ENCODE data around the gene DGCR8. TPM values are rescaled to one million over a fixed set of nuclear protein-coding genes. Genes with fewer than 3 reads are reported as not detected.

Gene DGCR8
- total and polyA plus RNA-seq, 9 donors = 27.1 to 48.7 (median 38.4) TPM

- DNase-seq = no peak
- WGBS (ENCODE audit: insufficient coverage) = 83% methylated on average over 2 of the region's 3 CpGs
- H3K9me3 ChIP-seq (replicated peaks; ENCODE audit: control insufficient read depth, low read depth, low read length) = no peaks in the 10 kb centered on the region
- no peak overlapping the region for H3K27ac ChIP-seq (ENCODE audit: low read length)
- no peaks in the 10 kb centered on the region for H3K27me3 ChIP-seq (ENCODE audit: control insufficient read depth, insufficient read depth, low read length)
- H3K4me1 ChIP-seq (ENCODE audit: control insufficient read depth, insufficient read depth, low read length) = peaks cover 23% of the 10 kb centered on the region
- no peak overlapping the region for H3K4me3 ChIP-seq (ENCODE audit: low read length)
- peaks cover 9% of the 10 kb centered on the region for H3K36me3 ChIP-seq (ENCODE audit: control insufficient read depth, insufficient read depth, low read length)
These were observed 42.6 kb upstream of the DGCR8 start for GRCh38 chr22:20037419-20037818.

DNA sequence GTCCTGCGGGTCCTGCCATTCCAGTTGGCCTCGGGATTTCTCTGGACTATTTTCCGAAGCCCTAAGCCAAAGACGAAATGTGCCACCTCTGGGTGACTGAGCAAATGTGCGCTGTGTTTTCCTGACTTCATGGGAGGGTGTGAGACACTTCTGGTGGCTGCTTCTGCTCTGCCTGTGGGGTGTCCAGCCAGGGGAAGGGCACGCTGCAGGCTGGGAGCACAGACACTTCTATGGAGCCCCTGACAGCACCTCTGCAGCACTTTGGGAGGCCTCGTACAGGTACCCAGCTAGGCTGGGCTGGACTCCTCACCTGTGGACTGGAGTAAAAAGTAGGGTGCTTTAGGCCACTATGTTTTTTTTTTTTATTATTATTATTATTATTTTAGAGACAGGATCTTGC is 41.5 kb upstream of the DGCR8 start:
- Histone ChIP-seq H3K36me3 (ENCODE audit: control insufficient read depth, insufficient read depth, low read length) (peaks cover 14% of the 10 kb centered on the region), H3K27ac (ENCODE audit: low read length) (no peak overlapping the region), H3K9me3 (replicated peaks; ENCODE audit: control insufficient read depth, low read depth, low read length) (no peaks in the 10 kb centered on the region), H3K4me1 (ENCODE audit: control insufficient read depth, insufficient read depth, low read length) (peaks cover 12% of the 10 kb centered on the region), H3K27me3 (ENCODE audit: control insufficient read depth, insufficient read depth, low read length) (no peaks in the 10 kb centered on the region), H3K4me3 (ENCODE audit: low read length) (no peak overlapping the region)
- no peak for DNase-seq
- WGBS (ENCODE audit: insufficient coverage) = 84% methylated on average over 6 of the region's 7 CpGs

DNA sequence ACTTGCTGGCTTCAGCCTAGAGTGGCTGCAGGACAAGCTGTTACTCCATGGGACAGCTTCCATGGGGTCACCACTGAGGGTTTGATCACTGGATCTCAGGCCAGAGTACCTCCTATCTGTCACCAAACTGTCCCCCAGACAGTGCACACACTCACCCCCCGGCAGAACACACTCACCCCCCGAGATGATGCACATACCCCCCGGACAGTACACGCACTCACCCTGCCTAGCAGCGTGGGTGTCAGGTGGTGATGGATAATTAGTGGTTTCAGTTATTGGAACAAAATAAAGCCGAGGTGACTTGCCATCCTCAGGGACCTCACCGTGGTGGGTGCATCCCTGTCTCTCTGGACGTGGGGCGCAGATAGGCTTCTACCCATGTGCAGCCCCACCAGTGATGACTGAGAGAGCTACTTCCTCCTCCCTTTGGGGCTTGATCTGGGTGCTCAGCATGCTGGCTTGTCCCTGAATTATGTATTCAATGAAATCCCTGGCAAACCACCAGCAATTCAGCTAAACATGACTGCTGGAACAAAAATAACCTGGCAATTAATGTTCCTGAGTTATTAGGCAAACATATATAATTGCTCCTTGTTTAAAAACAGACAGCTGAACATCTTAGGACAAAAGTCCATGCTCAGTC is 40.2 kb upstream of the DGCR8 start:
- H3K27ac ChIP-seq (ENCODE audit: low read length) = no peak overlapping the region
- H3K4me1 ChIP-seq (ENCODE audit: control insufficient read depth, insufficient read depth, low read length) = peaks cover 2% of the 10 kb centered on the region
- DNase-seq = no peak
- WGBS (ENCODE audit: insufficient coverage) = 88% methylated on average over 3 of the region's 9 CpGs
- H3K4me3 ChIP-seq (ENCODE audit: low read length) = no peak overlapping the region
- H3K27me3 ChIP-seq (ENCODE audit: control insufficient read depth, insufficient read depth, low read length) = no peaks in the 10 kb centered on the region
- peaks cover 24% of the 10 kb centered on the region for H3K36me3 ChIP-seq (ENCODE audit: control insufficient read depth, insufficient read depth, low read length)
- H3K9me3 ChIP-seq (replicated peaks; ENCODE audit: control insufficient read depth, low read depth, low read length) = no peaks in the 10 kb centered on the region

- DNase-seq = no peak
- no peak overlapping the region for H3K27ac ChIP-seq (ENCODE audit: low read length)
- no peak overlapping the region for H3K4me3 ChIP-seq (ENCODE audit: low read length)
- no peaks in the 10 kb centered on the region for H3K9me3 ChIP-seq (replicated peaks; ENCODE audit: control insufficient read depth, low read depth, low read length)
- 92% methylated on average over 2 of the region's 7 CpGs for WGBS (ENCODE audit: insufficient coverage)
- H3K27me3 ChIP-seq (ENCODE audit: control insufficient read depth, insufficient read depth, low read length) = no peaks in the 10 kb centered on the region
- no peaks in the 10 kb centered on the region for H3K4me1 ChIP-seq (ENCODE audit: control insufficient read depth, insufficient read depth, low read length)
- peaks cover 25% of the 10 kb centered on the region for H3K36me3 ChIP-seq (ENCODE audit: control insufficient read depth, insufficient read depth, low read length)
These were observed 39.5 kb upstream of the DGCR8 start for GRCh38 chr22:20040327-20041200.

- no peak overlapping the region for H3K4me3 ChIP-seq (ENCODE audit: low read length)
- DNase-seq = no peak
- no peaks in the 10 kb centered on the region for H3K4me1 ChIP-seq (ENCODE audit: control insufficient read depth, insufficient read depth, low read length)
- no peaks in the 10 kb centered on the region for H3K9me3 ChIP-seq (replicated peaks; ENCODE audit: control insufficient read depth, low read depth, low read length)
- peaks cover 24% of the 10 kb centered on the region for H3K36me3 ChIP-seq (ENCODE audit: control insufficient read depth, insufficient read depth, low read length)
- no peak overlapping the region for H3K27ac ChIP-seq (ENCODE audit: low read length)
- no peaks in the 10 kb centered on the region for H3K27me3 ChIP-seq (ENCODE audit: control insufficient read depth, insufficient read depth, low read length)
- WGBS (ENCODE audit: insufficient coverage) = 89% methylated on average over 15 of the region's 26 CpGs
These were observed 36.7 kb upstream of the DGCR8 start for GRCh38 chr22:20043057-20043996.

- WGBS (ENCODE audit: insufficient coverage) = 92% methylated on average over 6 of the region's 7 CpGs
- no peaks in the 10 kb centered on the region for H3K27me3 ChIP-seq (ENCODE audit: control insufficient read depth, insufficient read depth, low read length)
- H3K4me1 ChIP-seq (ENCODE audit: control insufficient read depth, insufficient read depth, low read length) = no peaks in the 10 kb centered on the region
- DNase-seq = no peak
- no peak overlapping the region for H3K4me3 ChIP-seq (ENCODE audit: low read length)
- H3K9me3 ChIP-seq (replicated peaks; ENCODE audit: control insufficient read depth, low read depth, low read length) = no peaks in the 10 kb centered on the region
- H3K36me3 ChIP-seq (ENCODE audit: control insufficient read depth, insufficient read depth, low read length) = peaks cover 22% of the 10 kb centered on the region
- H3K27ac ChIP-seq (ENCODE audit: low read length) = no peak overlapping the region
These were observed 36.1 kb upstream of the DGCR8 start for GRCh38 chr22:20043997-20044342.

GRCh38 chr22:20044495-20045151 is 35.4 kb upstream of the DGCR8 start:
- H3K36me3 ChIP-seq (ENCODE audit: control insufficient read depth, insufficient read depth, low read length) = peaks cover 20% of the 10 kb centered on the region
- 81% methylated on average over 4 of the region's 10 CpGs for WGBS (ENCODE audit: insufficient coverage)
- H3K9me3 ChIP-seq (replicated peaks; ENCODE audit: control insufficient read depth, low read depth, low read length) = no peaks in the 10 kb centered on the region
- H3K4me3 ChIP-seq (ENCODE audit: low read length) = no peak overlapping the region
- no peak for DNase-seq
- no peaks in the 10 kb centered on the region for H3K27me3 ChIP-seq (ENCODE audit: control insufficient read depth, insufficient read depth, low read length)
- H3K4me1 ChIP-seq (ENCODE audit: control insufficient read depth, insufficient read depth, low read length) = no peaks in the 10 kb centered on the region
- H3K27ac ChIP-seq (ENCODE audit: low read length) = no peak overlapping the region

- no peak for DNase-seq
- Histone ChIP-seq H3K4me1 (ENCODE audit: control insufficient read depth, insufficient read depth, low read length) (no peaks in the 10 kb centered on the region), H3K27ac (ENCODE audit: low read length) (no peak overlapping the region), H3K4me3 (ENCODE audit: low read length) (no peak overlapping the region), H3K36me3 (ENCODE audit: control insufficient read depth, insufficient read depth, low read length) (peaks cover 19% of the 10 kb centered on the region), H3K9me3 (replicated peaks; ENCODE audit: control insufficient read depth, low read depth, low read length) (no peaks in the 10 kb centered on the region), H3K27me3 (ENCODE audit: control insufficient read depth, insufficient read depth, low read length) (no peaks in the 10 kb centered on the region)
- no CpG with 5 or more reads among the region's 4 CpGs for WGBS (ENCODE audit: insufficient coverage)
These were observed 33.3 kb upstream of the DGCR8 start for GRCh38 chr22:20046730-20047129.

GRCh38 chr22:20051927-20052308 is 28.1 kb upstream of the DGCR8 start:
- Histone ChIP-seq H3K4me1 (ENCODE audit: control insufficient read depth, insufficient read depth, low read length) (no peaks in the 10 kb centered on the region), H3K9me3 (replicated peaks; ENCODE audit: control insufficient read depth, low read depth, low read length) (no peaks in the 10 kb centered on the region), H3K27me3 (ENCODE audit: control insufficient read depth, insufficient read depth, low read length) (no peaks in the 10 kb centered on the region), H3K27ac (ENCODE audit: low read length) (no peak overlapping the region), H3K4me3 (ENCODE audit: low read length) (no peak overlapping the region), H3K36me3 (ENCODE audit: control insufficient read depth, insufficient read depth, low read length) (peaks cover 36% of the 10 kb centered on the region)
- no peak for DNase-seq
- 90% methylated on average over 6 of the region's 6 CpGs for WGBS (ENCODE audit: insufficient coverage)
